C1 segment of cervical spinal cord (tissue), 14 donors: Measurements from ENCODE around the gene RGL2.
"Not testable (repeated sequence)": the region's sequence is repeated elsewhere in the genome, so short reads cannot be mapped to it uniquely, and the experiment has no call there.

Source experiments
- DNase-seq, 14 donors: peaks; one replicate each; lab custom pipeline; 2025; lab: John Stamatoyannopoulos, UW

Gene RGL2, protein sequence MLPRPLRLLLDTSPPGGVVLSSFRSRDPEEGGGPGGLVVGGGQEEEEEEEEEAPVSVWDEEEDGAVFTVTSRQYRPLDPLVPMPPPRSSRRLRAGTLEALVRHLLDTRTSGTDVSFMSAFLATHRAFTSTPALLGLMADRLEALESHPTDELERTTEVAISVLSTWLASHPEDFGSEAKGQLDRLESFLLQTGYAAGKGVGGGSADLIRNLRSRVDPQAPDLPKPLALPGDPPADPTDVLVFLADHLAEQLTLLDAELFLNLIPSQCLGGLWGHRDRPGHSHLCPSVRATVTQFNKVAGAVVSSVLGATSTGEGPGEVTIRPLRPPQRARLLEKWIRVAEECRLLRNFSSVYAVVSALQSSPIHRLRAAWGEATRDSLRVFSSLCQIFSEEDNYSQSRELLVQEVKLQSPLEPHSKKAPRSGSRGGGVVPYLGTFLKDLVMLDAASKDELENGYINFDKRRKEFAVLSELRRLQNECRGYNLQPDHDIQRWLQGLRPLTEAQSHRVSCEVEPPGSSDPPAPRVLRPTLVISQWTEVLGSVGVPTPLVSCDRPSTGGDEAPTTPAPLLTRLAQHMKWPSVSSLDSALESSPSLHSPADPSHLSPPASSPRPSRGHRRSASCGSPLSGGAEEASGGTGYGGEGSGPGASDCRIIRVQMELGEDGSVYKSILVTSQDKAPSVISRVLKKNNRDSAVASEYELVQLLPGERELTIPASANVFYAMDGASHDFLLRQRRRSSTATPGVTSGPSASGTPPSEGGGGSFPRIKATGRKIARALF

GRCh38 chr6:33298773-33299236, at the start of gene RGL2:
TSS of gene RGL2 (minus strand) at chr6:33298942. CDS start at chr6:33298610, 332 bp downstream.
- peak in 12 of 14 donors; percentile 72 to 89 (median 86) for DNase-seq

DNA sequence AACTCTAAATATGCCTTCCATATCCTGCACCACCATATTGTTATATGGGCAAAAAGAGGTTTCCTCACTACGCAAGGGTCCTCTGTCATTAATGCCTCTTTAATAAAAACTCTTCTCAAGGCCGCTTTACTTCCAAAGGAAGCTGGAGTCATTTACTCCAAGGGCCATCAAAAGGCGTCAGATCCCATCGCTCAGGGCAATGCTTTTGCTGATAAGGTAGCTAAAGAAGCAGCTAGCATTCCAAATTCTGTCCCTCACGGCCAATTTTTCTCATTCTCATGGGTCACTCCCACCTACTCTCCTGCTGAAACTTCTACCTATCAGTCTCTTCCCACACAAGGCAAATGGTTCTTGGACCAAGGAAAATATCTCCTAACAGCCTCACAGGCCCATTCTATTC, 49.1 kb upstream of the RGL2 start:
- no peak for DNase-seq

- DNase-seq: not testable (repeated sequence)
Observed at GRCh38 chr6:33346972-33347371, 48.2 kb upstream of the RGL2 start.

- DNase-seq: peak in 6 of 14 donors; percentile 1 to 67 (median 8)
Observed at GRCh38 chr6:33344701-33345697, 46.3 kb upstream of the RGL2 start.

DNA sequence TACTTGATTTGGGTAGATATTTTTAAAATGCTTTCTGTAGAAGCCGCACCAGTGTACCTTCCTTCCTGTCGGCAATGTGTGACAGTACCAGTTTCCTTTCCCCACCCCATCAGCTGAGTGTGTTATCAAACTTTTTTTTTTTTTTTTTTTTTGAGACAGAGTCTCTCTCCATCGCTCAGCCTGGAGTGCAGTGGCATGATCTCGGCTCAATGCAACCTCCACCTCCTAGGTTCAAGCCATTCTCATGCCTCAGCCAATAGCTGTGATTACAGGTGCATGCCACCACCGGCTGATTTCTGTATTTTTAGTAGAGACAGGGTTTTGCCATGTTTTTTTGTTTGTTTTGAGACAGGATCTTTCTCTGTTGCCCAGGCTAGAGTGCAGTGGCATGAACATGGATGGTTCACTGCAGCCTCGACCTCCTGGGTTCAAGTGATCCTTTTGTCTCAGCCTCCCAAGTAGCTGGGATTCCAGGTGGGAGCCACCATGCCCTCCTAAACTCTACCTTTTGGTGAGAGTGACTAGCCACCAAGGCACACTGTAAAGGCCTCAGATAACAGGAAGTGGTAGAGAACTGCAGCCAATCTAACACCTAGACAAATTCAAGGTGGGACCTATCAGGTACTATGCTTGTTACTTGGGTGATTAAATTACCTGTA, 45.3 kb upstream of the RGL2 start:
- DNase-seq: no peak

DNA sequence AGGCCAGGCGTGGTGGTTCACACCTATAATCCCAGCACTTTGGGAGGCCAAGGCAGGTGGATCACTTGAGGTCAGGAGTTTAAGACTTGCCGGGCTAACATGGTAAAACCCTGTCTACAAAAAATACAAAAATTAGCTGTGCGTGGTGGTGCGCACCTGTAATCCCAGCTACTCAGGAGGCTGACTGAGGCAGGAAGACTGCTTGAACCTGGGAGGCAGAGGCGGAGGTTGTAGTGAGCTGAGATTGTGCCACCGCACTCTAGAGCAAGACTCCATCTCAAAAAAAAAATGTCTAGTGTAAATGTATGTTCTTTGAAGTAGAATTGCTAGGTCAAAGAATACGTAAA, 44.8 kb upstream of the RGL2 start:
- not testable (repeated sequence) for DNase-seq

GRCh38 chr6:33339193-33339592, 40.5 kb upstream of the RGL2 start:
- no peak for DNase-seq

GRCh38 chr6:33336495-33336894, 37.8 kb upstream of the RGL2 start:
- no peak for DNase-seq

DNA sequence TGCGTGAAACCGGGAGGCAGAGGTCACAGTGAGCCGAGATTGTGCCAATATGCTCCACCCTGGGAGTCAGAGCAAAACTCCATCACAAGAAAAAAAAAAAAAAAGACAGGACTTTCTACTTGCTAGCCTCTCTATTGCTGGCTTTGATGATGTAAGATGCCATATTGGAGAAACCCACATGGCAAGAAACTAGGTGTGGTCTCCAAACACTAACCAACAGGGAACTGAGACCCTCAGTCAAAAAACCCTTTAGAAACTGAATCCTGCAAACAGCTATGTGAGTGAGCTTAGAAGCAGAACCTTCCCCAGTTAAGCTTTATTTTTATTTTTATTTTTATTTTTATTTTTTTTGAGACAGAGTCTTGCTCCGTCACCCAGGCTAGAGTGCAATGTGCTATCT, 37.2 kb upstream of the RGL2 start:
- no peak for DNase-seq

GRCh38 chr6:33333666-33334065, 34.9 kb upstream of the RGL2 start:
- DNase-seq: no peak

DNA sequence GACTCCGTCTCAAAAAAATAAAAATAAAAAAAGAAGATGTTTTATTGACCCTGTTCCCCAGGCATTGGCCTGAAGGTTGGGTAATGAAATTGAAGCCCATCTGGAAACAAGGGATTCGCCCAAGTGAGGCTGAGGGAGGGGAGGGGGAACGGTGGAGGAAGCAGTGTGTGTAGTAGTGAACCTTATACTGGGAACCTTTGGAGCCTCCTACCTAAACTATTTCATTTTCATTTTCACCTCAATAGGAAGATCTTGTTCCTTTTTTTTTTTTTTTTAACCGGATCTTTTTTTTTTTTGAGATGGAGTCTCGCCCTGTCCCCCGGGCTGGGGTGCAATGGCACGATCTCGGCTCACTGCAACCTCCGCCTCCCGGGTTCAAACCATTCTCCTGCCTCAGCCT, 32.0 kb upstream of the RGL2 start:
- no peak for DNase-seq

GRCh38 chr6:33329058-33329457, 30.3 kb upstream of the RGL2 start:
- no peak for DNase-seq

DNA sequence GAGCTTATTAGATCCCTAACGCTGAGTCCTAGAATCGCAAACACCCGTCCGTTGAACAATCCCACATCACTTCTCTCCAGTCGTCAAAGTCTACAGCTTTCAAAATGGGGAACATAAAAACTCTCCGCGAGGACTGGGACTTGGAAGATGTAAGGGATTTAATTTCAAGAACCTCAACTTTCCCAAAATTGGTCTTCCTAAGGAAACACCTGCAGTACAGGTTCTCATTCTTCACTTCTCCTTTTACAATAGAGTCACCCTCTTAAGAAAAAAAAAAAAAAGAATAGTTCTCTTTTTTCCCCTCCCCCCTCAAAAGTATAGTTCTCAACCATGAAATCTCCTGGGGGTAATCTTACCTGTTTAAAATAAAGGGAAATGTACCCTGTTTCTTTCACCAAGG, 25.4 kb upstream of the RGL2 start:
- DNase-seq: no peak

GRCh38 chr6:33323623-33323948, 24.8 kb upstream of the RGL2 start:
- no peak for DNase-seq

DNA sequence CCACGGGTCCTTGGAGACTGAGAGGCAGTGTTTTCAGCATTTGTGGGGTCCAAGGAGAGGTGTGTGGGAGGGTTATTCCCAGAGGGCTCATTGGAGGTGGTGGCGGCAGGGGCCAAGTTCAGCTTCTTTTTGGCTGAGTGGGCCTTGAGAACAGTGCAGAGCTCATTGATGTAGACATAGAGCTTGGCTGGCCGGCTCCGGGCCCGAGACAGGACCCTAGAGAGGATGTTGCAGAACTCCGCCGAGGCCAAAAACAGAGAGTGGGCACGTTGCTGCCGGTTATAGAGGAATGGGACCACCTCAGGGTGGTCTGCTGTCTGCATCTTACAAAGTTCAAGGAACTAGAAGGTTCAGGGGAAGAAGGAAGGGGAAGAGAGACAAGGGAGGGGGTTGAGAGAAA, 22.5 kb upstream of the RGL2 start:
- no peak for DNase-seq

DNA sequence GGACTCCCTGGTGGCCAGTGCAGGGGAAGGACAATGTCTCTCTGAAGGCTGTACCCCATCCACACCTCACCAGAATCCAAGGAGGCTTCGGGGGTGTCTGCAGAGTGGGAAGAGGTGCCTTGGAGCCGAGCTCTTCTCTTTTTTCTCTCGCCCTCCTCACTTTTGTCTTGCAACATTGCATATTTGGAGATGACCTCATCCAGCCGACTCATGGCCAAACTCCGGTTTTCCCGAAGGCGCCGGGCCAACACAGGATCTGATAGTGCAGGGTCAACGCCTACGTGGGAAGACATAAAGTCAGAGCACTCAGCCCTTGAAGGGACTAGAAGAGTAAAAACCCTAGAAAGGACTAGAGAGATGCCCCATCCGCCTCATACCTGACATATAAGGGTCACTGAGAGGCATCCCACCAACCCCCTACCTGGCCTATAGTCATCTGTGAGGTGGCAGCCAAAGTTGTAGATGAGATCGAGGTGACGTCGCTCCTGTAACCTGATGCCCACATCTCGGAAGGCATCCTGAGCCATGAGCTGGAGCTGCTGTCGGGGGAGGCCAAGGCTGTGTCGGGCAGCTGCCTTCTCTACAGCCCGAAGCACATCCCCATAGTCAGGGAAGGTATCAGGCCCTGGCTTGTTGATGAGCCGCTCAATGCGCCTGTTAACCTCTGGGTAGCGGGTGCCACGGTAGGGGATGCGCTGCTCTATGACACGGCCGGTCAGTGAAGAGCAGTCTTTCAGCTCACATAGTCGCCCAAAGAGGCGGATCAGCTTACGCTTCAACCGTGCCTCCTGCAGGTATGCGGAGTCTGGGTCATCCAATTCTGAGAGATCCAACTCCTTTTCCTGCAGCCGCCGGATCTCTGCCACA, 21.8 kb upstream of the RGL2 start:
- DNase-seq: no peak

DNA sequence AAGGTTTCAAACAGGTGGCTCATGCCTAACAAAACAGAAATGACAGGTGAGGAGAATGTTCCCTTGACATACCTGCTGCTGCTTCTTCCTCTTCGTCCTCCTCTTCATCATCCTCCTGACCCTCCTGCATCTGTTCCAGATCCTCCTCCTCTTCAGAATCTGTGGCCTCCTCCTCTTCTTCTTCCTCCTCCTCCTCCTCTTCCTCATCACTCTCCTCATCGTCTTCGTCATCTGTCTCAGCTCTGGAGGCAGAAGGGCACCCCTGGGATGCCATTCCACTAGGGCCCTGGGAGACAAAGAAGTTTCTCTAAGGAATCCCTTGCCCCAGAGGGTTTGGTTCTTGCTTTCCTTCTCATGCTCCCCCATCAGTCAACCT, 21.2 kb upstream of the RGL2 start:
- no peak for DNase-seq

DNA sequence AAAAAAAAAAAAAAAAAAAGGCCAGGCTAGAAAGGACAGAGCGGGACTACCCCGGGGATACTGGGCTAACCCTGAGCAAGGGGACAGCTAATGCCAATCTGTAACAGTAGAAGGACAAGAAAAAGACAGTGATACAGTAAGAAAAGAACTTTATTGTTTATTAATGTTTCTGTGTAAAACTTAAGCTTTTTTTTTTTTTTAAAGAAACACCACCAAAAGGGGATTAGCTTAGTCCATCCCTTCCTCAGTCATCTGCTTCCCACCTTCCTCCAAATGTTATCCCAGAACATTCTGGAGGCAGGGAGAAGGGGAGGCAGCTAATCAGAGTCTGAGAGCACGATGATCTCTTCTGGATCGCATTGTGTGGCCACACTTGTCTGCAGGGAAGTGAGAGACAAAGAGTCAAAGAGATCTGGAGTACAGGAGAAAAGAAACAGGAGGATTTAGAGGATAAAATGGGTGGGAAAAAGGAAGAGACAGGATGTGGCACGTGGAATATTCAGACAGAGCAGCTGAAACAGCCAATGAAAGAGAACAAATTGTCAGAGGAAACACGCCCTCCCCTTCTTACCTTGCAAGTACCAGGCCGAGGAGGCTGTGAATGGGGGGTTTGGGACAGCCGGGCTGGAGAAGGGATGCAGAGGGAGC, 19.8 kb upstream of the RGL2 start:
- DNase-seq: no peak

- peak; percentile 85 to 99 (median 97) for DNase-seq
Observed at GRCh38 chr6:33317669-33318425, 19.1 kb upstream of the RGL2 start, which contains the start of gene ZBTB22. TSS of gene ZBTB22 (minus strand) at chr6:33317744. CDS start at chr6:33316916, 828 bp downstream.
